HEK293T (cell line): Measurements from ENCODE around the gene SPEM2.

Source experiments
- L3MBTL2 ChIP-seq: fragments of 450-650 bp; conservative IDR thresholded peaks from 2 replicates; pipeline ENCODE4 v1.6.1; 2016; ENCODE audit warnings: mild to moderate bottlenecking
- NFRKB ChIP-seq: fragments of 450-650 bp; IDR thresholded peaks from 2 replicates; pipeline ENCODE4 v1.6.1; 2016; ENCODE audit warnings: mild to moderate bottlenecking, moderate library complexity
- PKNOX1 ChIP-seq: fragments of 450-650 bp; IDR thresholded peaks from 2 replicates; pipeline ENCODE4 v1.6.1; 2016
- SP1 ChIP-seq: fragments of 450-650 bp; IDR thresholded peaks from 2 replicates; pipeline ENCODE4 v1.6.1; 2017

- TF ChIP-seq PKNOX1 (no peak), SP1 (no peak), L3MBTL2 (no peak), NFRKB (no peak)
These were observed 18.4 kb downstream of the SPEM2 start for GRCh38 chr17:7443499-7444485.
